Left ventricle myocardium superior (tissue), 1 donor: ENCODE results near the gene DCAF4. TPM values are rescaled to one million over a fixed set of nuclear protein-coding genes. Genes with fewer than 3 reads are reported as not detected.
"Not testable (repeated sequence)": the region's sequence is repeated elsewhere in the genome, so short reads cannot be mapped to it uniquely, and the experiment has no call there.

Experiments used
- ATAC-seq: fragments of 200-7000 bp; cut with Tn5 transposase; one replicate; pipeline ENCODE4 v1.9.1; 2020; ENCODE audit warnings: mild to moderate bottlenecking, moderate library complexity
- DNase-seq: peaks from one replicate; pipeline ENCODE4 v3.0.0-alpha.2; 2020
- intact Hi-C: fragments of 100-400 bp; cut with micrococcal nuclease; formaldehyde crosslinking; loops from one replicate; pipeline ENCODE4 v1.11.0; 2022
- total RNA-seq: library from RNA; stranded (reverse); fragmentation: NEBNext Ultra II Directional; extraction: Animal tissue kit (Norgen Biotek cat#: 25700); gene quantifications from one replicate; pipeline ENCODE4 v1.2.1, GENCODE V29; 2021
- donor health status: DM: no; HTN: yes; CAD: no; lungs with severe emphysema.

Gene DCAF4
- total RNA-seq, 1 donor from 2014 or later, result 8.4 TPM

- ATAC-seq, intact Hi-C loops, DNase-seq: not testable (repeated sequence)
Observed at GRCh38 chr14:72961016-72961415, 34.8 kb downstream of the DCAF4 start.

DNA sequence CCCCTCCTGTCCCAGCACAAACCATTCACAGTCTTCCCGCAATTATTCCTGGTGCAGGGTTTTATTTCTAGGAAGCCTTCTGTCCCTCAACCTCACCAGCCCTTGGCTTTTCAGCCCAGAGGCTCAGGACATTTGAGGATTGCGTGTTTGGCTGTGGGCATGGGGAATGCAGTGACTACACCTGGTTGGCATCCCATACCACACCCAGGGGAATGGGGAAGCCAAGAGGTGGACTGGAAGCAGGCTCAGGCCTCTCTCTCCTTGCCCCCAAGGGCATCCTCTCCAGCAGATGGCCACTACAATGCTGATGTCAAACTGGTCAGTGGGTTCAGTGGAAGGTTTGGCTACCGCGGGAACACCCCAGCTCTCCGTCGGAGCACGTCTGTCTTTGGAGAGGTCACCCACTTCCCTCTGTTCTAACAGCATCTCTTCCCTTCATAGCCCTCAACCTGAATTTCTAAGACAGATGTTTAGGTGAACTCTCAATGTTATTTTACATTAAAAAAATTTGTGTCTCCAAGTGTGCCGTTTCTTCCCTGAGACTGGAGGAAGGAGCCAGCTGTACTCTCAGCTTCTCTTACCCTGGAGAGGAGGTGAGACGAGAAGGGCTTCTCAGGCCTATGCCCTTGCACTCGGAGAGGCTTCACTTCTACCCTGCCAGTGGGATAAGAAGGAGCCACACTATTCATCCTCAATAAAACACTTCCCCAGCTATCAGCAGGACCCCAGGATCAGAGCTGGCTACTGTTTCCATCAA lies 35.5 kb downstream of the DCAF4 start:
- intact Hi-C loops, result no loop called here
- ATAC-seq (no peak), DNase-seq (no peak)

GRCh38 chr14:72962336-72962754 lies 36.1 kb downstream of the DCAF4 start:
- DNase-seq, intact Hi-C loops, ATAC-seq: not testable (repeated sequence)

- intact Hi-C loops, result no loop called here
- DNase-seq (no peak), ATAC-seq (peak; percentile 30)
Observed at GRCh38 chr14:72962829-72963312, 36.6 kb downstream of the DCAF4 start.

DNA sequence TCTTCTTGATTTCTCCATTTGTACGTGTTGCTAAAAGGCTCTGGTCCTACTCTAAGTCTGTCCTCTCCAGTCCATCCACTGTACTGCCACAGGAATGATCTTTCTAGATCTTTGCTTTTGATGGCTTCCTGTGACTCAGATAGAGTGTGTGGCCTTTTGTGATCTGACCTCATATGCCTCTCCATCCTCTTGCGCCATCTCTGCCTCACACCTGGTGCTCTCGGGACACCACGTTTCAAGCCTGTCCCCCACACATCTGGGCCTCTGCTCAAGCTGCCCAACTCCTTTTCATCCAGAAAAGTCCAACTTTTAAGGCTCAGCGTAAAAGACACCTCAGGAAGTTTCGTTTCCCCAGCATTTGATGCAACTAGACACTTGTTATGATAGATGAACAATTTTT lies 39.0 kb downstream of the DCAF4 start:
- ATAC-seq, result no peak
- DNase-seq, result no peak
- intact Hi-C loops, result no loop called here

GRCh38 chr14:72966038-72966437 lies 39.8 kb downstream of the DCAF4 start:
- intact Hi-C loops, result no loop called here
- ATAC-seq, result no peak
- no peak for DNase-seq

DNA sequence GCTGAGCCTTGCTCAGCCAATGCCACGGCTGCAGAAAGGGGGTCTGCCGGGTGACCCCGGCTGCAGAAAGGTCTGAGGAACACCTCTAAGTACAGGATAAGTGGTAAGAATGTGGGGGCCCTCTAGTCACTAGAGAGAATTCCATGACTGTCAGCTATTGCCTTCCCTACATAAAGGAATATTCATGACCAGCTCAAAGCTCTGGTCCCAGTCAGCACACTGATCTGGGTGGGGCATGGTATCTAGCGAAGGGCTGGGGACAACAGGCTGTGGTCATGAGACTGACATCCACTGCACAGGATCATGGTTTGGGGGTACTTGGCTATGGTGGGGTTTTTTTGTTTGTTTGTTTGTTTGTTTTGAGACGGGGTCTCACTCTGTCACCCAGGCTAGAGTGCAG lies 42.1 kb downstream of the DCAF4 start:
- ATAC-seq (no peak), DNase-seq (no peak)
- intact Hi-C loops, result no loop called here

DNA sequence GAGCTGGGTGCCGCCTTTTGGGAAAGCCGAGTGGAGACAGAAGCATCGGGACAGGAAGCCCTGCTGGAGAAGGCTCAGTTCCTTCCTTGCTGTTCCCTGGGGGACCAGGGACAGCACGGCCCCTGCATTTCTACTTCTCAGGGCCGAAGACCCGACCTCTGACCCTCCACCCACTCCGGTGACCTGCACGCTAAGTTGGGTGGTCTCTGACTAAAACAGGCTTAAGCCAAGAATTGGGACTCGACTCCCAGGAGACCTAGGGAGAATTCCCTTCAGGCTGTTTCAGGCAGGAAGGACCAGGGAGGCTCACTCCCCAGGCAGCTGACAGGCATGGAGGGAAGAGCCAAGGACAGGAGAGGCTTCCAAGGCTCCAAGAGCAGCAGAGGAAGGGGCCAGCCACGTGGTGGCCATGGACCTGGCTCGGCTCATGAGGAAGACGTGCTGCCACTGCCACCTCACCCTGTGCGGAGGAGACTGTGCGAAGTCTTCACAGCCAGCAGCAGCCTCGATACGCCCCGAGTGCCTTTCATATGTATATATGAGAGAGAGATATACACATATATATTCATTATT lies 43.9 kb downstream of the DCAF4 start:
- intact Hi-C loops, result no loop called here
- DNase-seq, result no peak
- peak; percentile 46 for ATAC-seq

DNA sequence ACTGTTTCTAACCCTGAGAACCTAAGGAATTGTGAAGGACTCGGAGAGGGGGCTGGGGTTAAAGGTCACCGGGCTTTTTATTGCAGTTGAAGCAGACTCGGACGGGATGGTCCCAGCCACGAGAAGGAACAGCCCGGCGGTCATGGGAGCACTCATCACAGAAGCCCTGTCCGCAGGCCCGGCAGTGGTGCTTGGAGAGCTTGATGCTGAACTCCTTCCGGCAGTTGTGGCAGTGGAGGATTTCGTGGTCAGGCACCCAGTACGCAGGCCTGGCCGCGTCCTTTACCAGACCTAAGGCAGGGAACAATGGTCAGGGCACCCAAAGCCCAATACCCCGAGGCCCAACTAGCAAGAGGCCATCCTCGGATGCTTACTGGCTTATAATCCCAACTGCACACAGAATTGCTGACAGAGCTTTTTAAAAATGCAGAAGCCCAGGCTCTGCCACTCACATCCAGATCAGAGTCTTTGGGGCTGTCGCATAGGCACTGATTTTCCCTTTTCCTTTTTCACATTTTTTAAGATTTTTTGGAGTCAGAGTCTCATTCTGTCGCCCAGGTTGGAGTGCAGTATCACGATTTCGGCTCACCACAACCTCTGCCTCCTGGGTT lies 44.7 kb downstream of the DCAF4 start:
- intact Hi-C loops, result no loop called here
- DNase-seq (no peak), ATAC-seq (no peak)

DNA sequence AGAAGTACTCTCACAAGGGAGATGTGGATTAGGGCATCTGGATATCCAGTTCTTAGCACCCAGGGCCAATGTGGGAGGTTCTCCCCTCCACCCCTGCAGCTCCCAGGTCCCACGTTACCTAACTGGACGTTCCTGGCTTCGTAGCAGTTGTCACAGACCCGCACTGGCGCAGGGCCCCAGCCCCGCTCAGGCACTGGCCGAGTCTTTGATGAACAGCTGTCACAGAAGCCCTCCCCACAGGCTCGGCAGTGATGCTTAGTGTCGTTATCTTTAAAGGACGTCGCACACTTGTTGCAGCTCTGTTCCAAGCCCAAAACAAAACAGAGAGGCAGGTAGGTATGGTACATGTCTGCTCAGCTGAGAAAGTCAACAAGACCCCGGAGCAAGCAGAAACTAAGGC lies 48.4 kb downstream of the DCAF4 start:
- no peak for ATAC-seq
- no peak for DNase-seq
- intact Hi-C loops, result no loop called here

DNA sequence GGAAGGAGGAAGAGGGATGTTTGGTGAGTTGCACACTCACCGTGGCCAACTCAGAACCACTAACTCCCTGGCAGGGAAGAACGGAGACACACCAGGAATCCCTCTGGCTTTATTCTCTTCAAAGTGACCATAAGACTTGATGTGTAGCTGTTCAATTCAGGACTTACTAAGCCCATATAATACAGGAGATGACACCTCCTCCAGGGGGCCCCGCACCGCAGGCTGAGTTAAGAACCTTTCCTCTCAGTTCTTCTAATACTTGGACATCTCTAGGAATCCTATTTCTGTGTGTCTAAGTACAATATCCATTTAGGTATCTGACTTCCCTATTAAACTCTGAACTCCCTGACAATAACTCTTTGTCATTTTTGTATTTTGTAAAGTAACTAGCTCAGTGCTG lies 49.5 kb downstream of the DCAF4 start:
- no peak for ATAC-seq
- no peak for DNase-seq
- intact Hi-C loops, result no loop called here

- intact Hi-C loops, result no loop called here
- DNase-seq (no peak), ATAC-seq (no peak)
Observed at GRCh38 chr14:72978856-72979255, 52.6 kb downstream of the DCAF4 start.

- intact Hi-C loops, result no loop called here
- DNase-seq (no peak), ATAC-seq (no peak)
Observed at GRCh38 chr14:72980863-72981262, 54.6 kb downstream of the DCAF4 start.

- intact Hi-C loops, result no loop called here
- ATAC-seq (no peak), DNase-seq (no peak)
Observed at GRCh38 chr14:72982146-72982708, 56.0 kb downstream of the DCAF4 start.

DNA sequence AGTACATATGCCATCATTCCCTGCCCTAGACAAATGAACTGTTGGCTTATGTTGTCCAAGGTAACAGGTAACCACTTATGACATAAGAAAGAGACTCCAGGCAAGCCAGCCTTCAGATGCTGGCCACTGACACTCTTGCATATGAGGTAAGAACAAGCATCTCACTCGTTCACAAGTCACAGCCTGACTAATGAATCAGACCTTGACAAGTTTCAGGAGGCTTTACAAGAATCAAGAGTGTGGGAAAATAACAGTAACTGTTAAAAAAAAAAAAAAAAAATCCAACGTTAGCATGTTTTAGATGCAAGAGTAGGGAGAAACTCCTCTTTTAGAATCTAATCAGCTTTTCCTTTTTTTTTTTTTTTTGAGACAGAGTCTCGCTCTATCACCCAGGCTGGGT lies 60.0 kb downstream of the DCAF4 start:
- DNase-seq (no peak), ATAC-seq (no peak)
- intact Hi-C loops, result no loop called here

- DNase-seq (no peak), ATAC-seq (no peak)
- intact Hi-C loops, result no loop called here
Observed at GRCh38 chr14:72986857-72987256, 60.6 kb downstream of the DCAF4 start.

- no peak for ATAC-seq
- no peak for DNase-seq
- intact Hi-C loops, result no loop called here
Observed at GRCh38 chr14:72990171-72990570, 63.9 kb downstream of the DCAF4 start.

- intact Hi-C loops, result no loop called here
- DNase-seq (no peak), ATAC-seq (no peak)
Observed at GRCh38 chr14:72996916-72997315, 70.7 kb downstream of the DCAF4 start.

DNA sequence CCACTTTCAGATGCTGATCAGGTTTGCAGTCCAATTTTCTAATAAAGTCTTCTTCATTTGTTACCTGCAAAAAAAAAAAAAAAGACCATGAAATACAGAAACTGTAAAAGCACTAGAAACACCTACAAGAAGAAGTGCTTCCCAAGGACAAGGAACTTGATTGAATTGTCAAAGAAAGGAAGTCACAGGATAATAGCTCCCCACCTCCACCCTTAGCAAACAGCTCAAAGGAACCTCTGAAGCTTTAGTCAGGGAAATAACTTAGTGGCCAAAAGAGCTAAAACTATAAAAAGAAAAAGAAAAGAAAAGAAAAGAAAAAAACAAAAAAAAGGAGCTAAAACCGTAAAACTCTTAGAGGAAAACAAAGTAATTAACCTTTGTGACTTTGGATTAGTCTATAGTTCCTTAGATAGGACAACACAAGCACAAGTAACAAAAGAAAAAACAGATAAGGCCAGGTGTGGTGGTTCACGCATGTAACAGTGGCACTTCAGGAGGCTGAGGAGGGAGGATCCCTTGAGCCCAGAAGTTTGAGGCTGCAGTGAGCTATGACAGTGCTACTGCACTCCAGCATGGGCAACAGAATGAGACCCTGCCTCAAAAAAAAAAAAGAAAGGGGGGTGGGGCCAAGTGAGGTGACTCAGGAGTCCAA lies 72.1 kb downstream of the DCAF4 start:
- no peak for ATAC-seq
- intact Hi-C loops, result no loop called here
- no peak for DNase-seq

DNA sequence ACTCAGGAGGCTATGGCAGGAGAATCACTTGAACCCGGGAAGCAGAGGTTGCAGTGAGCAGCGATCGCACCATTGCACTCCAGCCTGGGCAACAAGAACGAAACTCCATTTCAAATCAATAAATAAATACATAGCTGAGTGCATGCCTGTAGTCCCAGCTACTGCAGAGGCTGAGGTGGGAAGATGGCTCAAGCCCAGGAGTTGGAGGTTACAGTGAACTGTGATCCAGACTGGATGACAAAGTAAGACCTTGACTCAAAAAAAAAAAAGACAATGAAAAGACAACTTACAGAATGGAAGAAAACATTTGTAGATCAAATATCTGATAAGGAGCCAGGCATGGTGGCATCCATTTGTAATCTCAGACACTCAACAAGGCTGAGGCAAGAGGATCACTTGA lies 73.1 kb downstream of the DCAF4 start:
- intact Hi-C loops, result no loop called here
- ATAC-seq (no peak), DNase-seq (no peak)
